Fibroblast of skin of right quadriceps (primary cell): ENCODE results near the gene XYLT1.
"Not testable (repeated sequence)": the region's sequence is repeated elsewhere in the genome, so short reads cannot be mapped to it uniquely, and the experiment has no call there.

ENCODE experiments used
- DNase-seq: peaks from one replicate; pipeline ENCODE4 v3.0.0-alpha.2; 2013

XYLT1 gene

GRCh38 chr16:17488506-17488905 lies 17.7 kb upstream of the XYLT1 start:
- no peak for DNase-seq

GRCh38 chr16:17483351-17483750 lies 12.6 kb upstream of the XYLT1 start:
- DNase-seq: peak; percentile 32

- DNase-seq: not testable (repeated sequence)
Measured at GRCh38 chr16:17482341-17482740, 11.6 kb upstream of the XYLT1 start.

GRCh38 chr16:17481736-17482135 lies 11.0 kb upstream of the XYLT1 start:
- DNase-seq: no peak

GRCh38 chr16:17477260-17477545 lies 6.4 kb upstream of the XYLT1 start:
- DNase-seq: not testable (repeated sequence)

- peak; percentile 69 for DNase-seq
Measured at GRCh38 chr16:17476414-17477259, 5.9 kb upstream of the XYLT1 start.

- DNase-seq: no peak
Measured at GRCh38 chr16:17475104-17475503, 4.3 kb upstream of the XYLT1 start.

- no peak for DNase-seq
Measured at GRCh38 chr16:17474572-17474971, 3.8 kb upstream of the XYLT1 start.

GRCh38 chr16:17474037-17474436 lies 3.3 kb upstream of the XYLT1 start:
- peak; percentile 33 for DNase-seq

- DNase-seq: peak; percentile 73
Measured at GRCh38 chr16:17471719-17472461, 1.1 kb upstream of the XYLT1 start.

GRCh38 chr16:17470182-17470907 lies 415 bp downstream of the XYLT1 start:
- no peak for DNase-seq

- DNase-seq: no peak
Measured at GRCh38 chr16:17469741-17470181, 999 bp downstream of the XYLT1 start.

GRCh38 chr16:17469011-17469740 lies 1.6 kb downstream of the XYLT1 start:
- peak; percentile 92 for DNase-seq

GRCh38 chr16:17468611-17469010 lies 2.1 kb downstream of the XYLT1 start:
- no peak for DNase-seq

- DNase-seq: peak; percentile 72
Measured at GRCh38 chr16:17467923-17468540, 2.7 kb downstream of the XYLT1 start.

GRCh38 chr16:17466876-17467275 lies 3.9 kb downstream of the XYLT1 start:
- no peak for DNase-seq

GRCh38 chr16:17465460-17465859 lies 5.3 kb downstream of the XYLT1 start:
- no peak for DNase-seq

- no peak for DNase-seq
Measured at GRCh38 chr16:17463335-17463734, 7.4 kb downstream of the XYLT1 start.

GRCh38 chr16:17461951-17462729 lies 8.6 kb downstream of the XYLT1 start:
- DNase-seq: no peak

GRCh38 chr16:17460890-17461289 lies 9.9 kb downstream of the XYLT1 start:
- DNase-seq: peak; percentile 29

- DNase-seq: peak; percentile 50
Measured at GRCh38 chr16:17459903-17460521, 10.7 kb downstream of the XYLT1 start.
